GM15510 (cell line): ENCODE measurements around the gene ZSCAN5A.
"Not testable (repeated sequence)": the region's sequence is repeated elsewhere in the genome, so short reads cannot be mapped to it uniquely, and the experiment has no call there.

ENCODE experiments used
- POLR2A ChIP-seq: IDR thresholded peaks from 3 replicates; pipeline ENCODE4 v1.6.1; 2011; ENCODE audit warnings: borderline replicate concordance; ENCODE audit not compliant: insufficient read length; ENCODE audit errors: extremely low read depth

ZSCAN5A gene

GRCh38 chr19:56177564-56178243, 136.9 kb downstream of the ZSCAN5A start:
- TF ChIP-seq POLR2A = no peak

GRCh38 chr19:56176881-56177280, 137.8 kb downstream of the ZSCAN5A start:
- no peak for TF ChIP-seq POLR2A

- TF ChIP-seq POLR2A = not testable (repeated sequence)
Measured at GRCh38 chr19:56175861-56176307, 138.8 kb downstream of the ZSCAN5A start, which contains the start of gene GALP. Gene GALP (plus strand): TSS chr19:56176008. CDS start chr19:56177109, 1,101 bp downstream.

GRCh38 chr19:56174550-56174949, 140.1 kb downstream of the ZSCAN5A start:
- TF ChIP-seq POLR2A = no peak

GRCh38 chr19:56174086-56174485, 140.6 kb downstream of the ZSCAN5A start:
- TF ChIP-seq POLR2A = no peak
